Stimulated activated memory B cell treated with anti-CD40 and anti-IgM and Interleukin-4, amounts not matched to agents 10 μg/mL and 1 μg/mL and 100 μg/mL, for 72 hours (primary cell): ENCODE measurements around the gene LIMK2.

Source experiments
- ATAC-seq: fragments of 150-1000 bp; cut with Tn5 transposase; 2 replicates; pipeline ENCODE4 v1.10.0; 2021
- H3K27ac Mint-ChIP-seq: one replicate; pipeline ENCODE4 v1.8.0; 2022; ENCODE audit warnings: mild to moderate bottlenecking, mixed read lengths
- H3K27me3 Mint-ChIP-seq: one replicate; pipeline ENCODE4 v1.8.0; 2022; ENCODE audit warnings: mixed read lengths
- H3K36me3 Mint-ChIP-seq: one replicate; pipeline ENCODE4 v1.8.0; 2022; ENCODE audit warnings: mixed read lengths
- H3K4me1 Mint-ChIP-seq: one replicate; pipeline ENCODE4 v1.8.0; 2022; ENCODE audit warnings: mixed read lengths
- H3K4me3 Mint-ChIP-seq: one replicate; pipeline ENCODE4 v1.8.0; 2022; ENCODE audit warnings: mild to moderate bottlenecking, moderate library complexity, mixed read lengths
- H3K9me3 Mint-ChIP-seq: one replicate; pipeline ENCODE4 v1.8.0; 2022; ENCODE audit warnings: mixed read lengths

The LIMK2 gene

DNA sequence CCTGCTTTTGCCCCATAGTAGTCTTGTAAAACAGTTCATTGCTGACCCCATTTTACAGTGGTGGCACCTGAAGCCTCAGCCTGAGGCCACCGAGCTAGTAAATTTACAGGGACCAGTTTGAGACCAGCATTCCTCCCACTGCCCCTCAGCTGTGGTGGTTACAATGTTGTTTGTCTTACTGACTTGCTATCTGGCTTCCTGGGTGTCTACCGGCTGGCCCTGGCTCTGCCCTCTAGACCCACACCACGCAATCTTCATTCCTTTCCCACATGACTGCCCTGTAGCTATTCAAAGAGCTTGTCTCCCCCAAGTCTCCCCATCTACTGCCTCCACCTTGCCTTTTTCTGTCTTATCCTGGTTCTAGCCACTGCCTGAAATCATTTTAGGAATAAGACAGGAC lies 59.4 kb downstream of the LIMK2 start:
- H3K36me3 Mint-ChIP-seq, result peaks cover 43% of the 10 kb centered on the region
- H3K27me3 Mint-ChIP-seq, result no peaks in the 10 kb centered on the region
- no peaks in the 10 kb centered on the region for H3K9me3 Mint-ChIP-seq
- no peak overlapping the region for H3K4me3 Mint-ChIP-seq
- peak overlapping the region; percentile 48 for H3K27ac Mint-ChIP-seq
- H3K4me1 Mint-ChIP-seq, result no peaks in the 10 kb centered on the region
- ATAC-seq, result no peak

DNA sequence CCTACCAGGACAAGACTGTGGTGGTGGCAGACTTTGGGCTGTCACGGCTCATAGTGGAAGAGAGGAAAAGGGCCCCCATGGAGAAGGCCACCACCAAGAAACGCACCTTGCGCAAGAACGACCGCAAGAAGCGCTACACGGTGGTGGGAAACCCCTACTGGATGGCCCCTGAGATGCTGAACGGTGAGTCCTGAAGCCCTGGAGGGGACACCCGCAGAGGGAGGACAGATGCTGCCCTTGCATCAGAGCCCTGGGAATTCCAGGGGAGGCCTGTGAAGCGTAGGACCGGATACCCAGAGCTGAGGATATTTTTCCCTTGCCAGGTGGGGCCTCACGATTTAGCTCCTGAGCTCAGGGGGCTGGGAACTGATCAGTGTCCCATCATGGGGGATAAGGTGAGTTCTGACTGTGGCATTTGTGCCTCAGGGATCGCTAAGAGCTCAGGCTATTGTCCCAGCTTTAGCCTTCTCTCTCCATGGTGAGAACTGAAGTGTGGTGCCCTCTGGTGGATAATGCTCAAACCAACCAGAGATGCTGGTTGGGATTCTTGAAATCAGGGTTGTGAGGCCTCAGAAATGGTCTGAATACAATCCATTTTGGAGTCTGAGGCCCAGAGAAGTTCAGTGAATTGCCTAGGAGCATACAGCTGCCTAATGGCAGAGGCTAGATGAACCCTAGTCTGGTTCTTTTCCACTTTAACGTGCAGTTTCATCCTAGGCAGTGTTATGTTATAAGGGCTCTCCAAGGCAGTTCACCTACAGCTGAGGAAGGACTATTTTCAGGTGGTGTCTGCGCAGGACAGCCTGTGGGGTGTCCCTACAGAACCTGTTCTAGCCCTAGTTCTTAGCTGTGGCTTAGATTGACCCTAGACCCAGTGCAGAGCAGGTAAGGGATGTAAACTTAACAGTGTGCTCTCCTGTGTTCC lies 60.7 kb downstream of the LIMK2 start:
- H3K4me1 Mint-ChIP-seq, result no peaks in the 10 kb centered on the region
- no peak overlapping the region for H3K27ac Mint-ChIP-seq
- H3K9me3 Mint-ChIP-seq, result no peaks in the 10 kb centered on the region
- ATAC-seq, result peak; percentile 61
- no peaks in the 10 kb centered on the region for H3K27me3 Mint-ChIP-seq
- H3K4me3 Mint-ChIP-seq, result no peak overlapping the region
- H3K36me3 Mint-ChIP-seq, result peaks cover 36% of the 10 kb centered on the region

DNA sequence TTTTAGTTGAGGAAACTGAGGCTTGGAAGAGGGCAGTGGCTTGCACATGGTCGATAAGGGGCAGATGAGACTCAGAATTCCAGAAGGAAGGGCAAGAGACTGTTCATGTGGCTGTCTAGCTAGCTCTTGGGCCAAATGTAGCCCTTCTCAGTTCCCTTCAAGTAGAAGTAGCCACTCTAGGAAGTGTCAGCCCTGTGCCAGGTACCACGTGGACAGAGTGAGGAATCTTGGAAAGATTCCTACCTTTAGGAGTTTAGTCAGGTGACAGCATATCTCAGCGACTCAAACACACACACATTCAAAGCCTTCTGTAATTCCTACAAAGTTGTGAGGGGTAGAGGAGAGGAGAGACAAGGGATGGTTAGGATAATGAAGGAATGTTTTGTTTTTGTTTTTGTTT lies 61.9 kb downstream of the LIMK2 start:
- ATAC-seq, result no peak
- Mint-ChIP-seq H3K36me3 (peaks cover 24% of the 10 kb centered on the region), H3K4me1 (no peaks in the 10 kb centered on the region), H3K4me3 (no peak overlapping the region), H3K9me3 (no peaks in the 10 kb centered on the region), H3K27me3 (no peaks in the 10 kb centered on the region), H3K27ac (no peak overlapping the region)

GRCh38 chr22:31275018-31275417 lies 62.9 kb downstream of the LIMK2 start:
- Mint-ChIP-seq H3K4me3 (no peak overlapping the region), H3K27me3 (no peaks in the 10 kb centered on the region), H3K4me1 (no peaks in the 10 kb centered on the region), H3K27ac (no peak overlapping the region), H3K9me3 (no peaks in the 10 kb centered on the region), H3K36me3 (peaks cover 17% of the 10 kb centered on the region)
- no peak for ATAC-seq

- Mint-ChIP-seq H3K27ac (no peak overlapping the region), H3K36me3 (peaks cover 12% of the 10 kb centered on the region), H3K4me3 (no peak overlapping the region), H3K4me1 (no peaks in the 10 kb centered on the region), H3K27me3 (no peaks in the 10 kb centered on the region), H3K9me3 (no peaks in the 10 kb centered on the region)
- no peak for ATAC-seq
Measured at GRCh38 chr22:31275576-31275975, 63.5 kb downstream of the LIMK2 start.

DNA sequence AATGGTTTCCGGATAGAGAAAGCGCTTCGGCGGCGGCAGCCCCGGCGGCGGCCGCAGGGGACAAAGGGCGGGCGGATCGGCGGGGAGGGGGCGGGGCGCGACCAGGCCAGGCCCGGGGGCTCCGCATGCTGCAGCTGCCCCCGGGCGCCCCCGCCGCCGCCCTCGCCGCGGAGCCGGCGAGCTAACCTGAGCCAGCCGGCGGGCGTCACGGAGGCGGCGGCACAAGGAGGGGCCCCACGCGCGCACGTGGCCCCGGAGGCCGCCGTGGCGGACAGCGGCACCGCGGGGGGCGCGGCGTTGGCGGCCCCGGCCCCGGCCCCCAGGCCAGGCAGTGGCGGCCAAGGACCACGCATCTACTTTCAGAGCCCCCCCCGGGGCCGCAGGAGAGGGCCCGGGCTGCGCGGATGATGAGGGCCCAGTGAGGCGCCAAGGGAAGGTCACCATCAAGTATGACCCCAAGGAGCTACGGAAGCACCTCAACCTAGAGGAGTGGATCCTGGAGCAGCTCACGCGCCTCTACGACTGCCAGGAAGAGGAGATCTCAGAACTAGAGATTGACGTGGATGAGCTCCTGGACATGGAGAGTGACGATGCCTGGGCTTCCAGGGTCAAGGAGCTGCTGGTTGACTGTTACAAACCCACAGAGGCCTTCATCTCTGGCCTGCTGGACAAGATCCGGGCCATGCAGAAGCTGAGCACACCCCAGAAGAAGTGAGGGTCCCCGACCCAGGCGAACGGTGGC lies 64.5 kb downstream of the LIMK2 start:
- Mint-ChIP-seq H3K27ac (no peak overlapping the region), H3K4me3 (no peak overlapping the region), H3K4me1 (no peaks in the 10 kb centered on the region), H3K36me3 (peaks cover 12% of the 10 kb centered on the region), H3K27me3 (no peaks in the 10 kb centered on the region), H3K9me3 (no peaks in the 10 kb centered on the region)
- peak; percentile 59 for ATAC-seq

DNA sequence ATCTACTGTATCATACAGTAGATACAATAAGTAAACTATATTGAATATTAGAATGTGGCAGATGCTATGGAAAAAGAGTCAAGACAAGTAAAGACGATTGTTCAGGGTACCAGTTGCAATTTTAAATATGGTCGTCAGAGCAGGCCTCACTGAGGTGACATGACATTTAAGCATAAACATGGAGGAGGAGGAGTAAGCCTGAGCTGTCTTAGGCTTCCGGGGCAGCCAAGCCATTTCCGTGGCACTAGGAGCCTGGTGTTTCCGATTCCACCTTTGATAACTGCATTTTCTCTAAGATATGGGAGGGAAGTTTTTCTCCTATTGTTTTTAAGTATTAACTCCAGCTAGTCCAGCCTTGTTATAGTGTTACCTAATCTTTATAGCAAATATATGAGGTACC lies 65.6 kb downstream of the LIMK2 start:
- ATAC-seq, result no peak
- H3K27ac Mint-ChIP-seq, result no peak overlapping the region
- no peaks in the 10 kb centered on the region for H3K4me1 Mint-ChIP-seq
- H3K9me3 Mint-ChIP-seq, result no peaks in the 10 kb centered on the region
- no peak overlapping the region for H3K4me3 Mint-ChIP-seq
- no peaks in the 10 kb centered on the region for H3K27me3 Mint-ChIP-seq
- peaks cover 18% of the 10 kb centered on the region for H3K36me3 Mint-ChIP-seq

DNA sequence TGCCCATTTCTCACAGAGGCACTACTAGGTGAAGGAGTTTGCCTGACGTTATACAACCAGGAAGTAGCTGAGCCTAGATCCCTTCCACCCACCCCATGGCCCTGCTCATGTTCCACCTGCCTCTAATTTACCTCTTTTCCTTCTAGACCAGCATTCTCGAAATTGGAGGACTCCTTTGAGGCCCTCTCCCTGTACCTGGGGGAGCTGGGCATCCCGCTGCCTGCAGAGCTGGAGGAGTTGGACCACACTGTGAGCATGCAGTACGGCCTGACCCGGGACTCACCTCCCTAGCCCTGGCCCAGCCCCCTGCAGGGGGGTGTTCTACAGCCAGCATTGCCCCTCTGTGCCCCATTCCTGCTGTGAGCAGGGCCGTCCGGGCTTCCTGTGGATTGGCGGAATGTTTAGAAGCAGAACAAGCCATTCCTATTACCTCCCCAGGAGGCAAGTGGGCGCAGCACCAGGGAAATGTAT lies 66.1 kb downstream of the LIMK2 start:
- Mint-ChIP-seq H3K4me3 (no peak overlapping the region), H3K27ac (peak overlapping the region; percentile 8), H3K36me3 (peaks cover 22% of the 10 kb centered on the region), H3K9me3 (no peaks in the 10 kb centered on the region), H3K4me1 (no peaks in the 10 kb centered on the region), H3K27me3 (no peaks in the 10 kb centered on the region)
- ATAC-seq, result no peak

GRCh38 chr22:31278626-31279326 lies 66.7 kb downstream of the LIMK2 start:
- Mint-ChIP-seq H3K4me3 (no peak overlapping the region), H3K36me3 (peaks cover 24% of the 10 kb centered on the region), H3K27ac (peak overlapping the region; percentile 8), H3K27me3 (no peaks in the 10 kb centered on the region), H3K9me3 (no peaks in the 10 kb centered on the region), H3K4me1 (no peaks in the 10 kb centered on the region)
- ATAC-seq, result no peak

- Mint-ChIP-seq H3K4me1 (no peaks in the 10 kb centered on the region), H3K27me3 (no peaks in the 10 kb centered on the region), H3K9me3 (no peaks in the 10 kb centered on the region), H3K36me3 (peaks cover 19% of the 10 kb centered on the region), H3K4me3 (no peak overlapping the region), H3K27ac (peak overlapping the region; percentile 8)
- no peak for ATAC-seq
Measured at GRCh38 chr22:31279327-31279669, 67.2 kb downstream of the LIMK2 start.

DNA sequence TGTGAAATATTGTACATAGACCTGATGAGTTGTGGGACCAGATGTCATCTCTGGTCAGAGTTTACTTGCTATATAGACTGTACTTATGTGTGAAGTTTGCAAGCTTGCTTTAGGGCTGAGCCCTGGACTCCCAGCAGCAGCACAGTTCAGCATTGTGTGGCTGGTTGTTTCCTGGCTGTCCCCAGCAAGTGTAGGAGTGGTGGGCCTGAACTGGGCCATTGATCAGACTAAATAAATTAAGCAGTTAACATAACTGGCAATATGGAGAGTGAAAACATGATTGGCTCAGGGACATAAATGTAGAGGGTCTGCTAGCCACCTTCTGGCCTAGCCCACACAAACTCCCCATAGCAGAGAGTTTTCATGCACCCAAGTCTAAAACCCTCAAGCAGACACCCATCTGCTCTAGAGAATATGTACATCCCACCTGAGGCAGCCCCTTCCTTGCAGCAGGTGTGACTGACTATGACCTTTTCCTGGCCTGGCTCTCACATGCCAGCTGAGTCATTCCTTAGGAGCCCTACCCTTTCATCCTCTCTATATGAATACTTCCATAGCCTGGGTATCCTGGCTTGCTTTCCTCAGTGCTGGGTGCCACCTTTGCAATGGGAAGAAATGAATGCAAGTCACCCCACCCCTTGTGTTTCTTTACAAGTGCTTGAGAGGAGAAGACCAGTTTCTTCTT lies 67.9 kb downstream of the LIMK2 start:
- Mint-ChIP-seq H3K4me1 (no peaks in the 10 kb centered on the region), H3K27ac (peak overlapping the region; percentile 8), H3K9me3 (no peaks in the 10 kb centered on the region), H3K36me3 (peaks cover 17% of the 10 kb centered on the region), H3K27me3 (no peaks in the 10 kb centered on the region), H3K4me3 (no peak overlapping the region)
- no peak for ATAC-seq

DNA sequence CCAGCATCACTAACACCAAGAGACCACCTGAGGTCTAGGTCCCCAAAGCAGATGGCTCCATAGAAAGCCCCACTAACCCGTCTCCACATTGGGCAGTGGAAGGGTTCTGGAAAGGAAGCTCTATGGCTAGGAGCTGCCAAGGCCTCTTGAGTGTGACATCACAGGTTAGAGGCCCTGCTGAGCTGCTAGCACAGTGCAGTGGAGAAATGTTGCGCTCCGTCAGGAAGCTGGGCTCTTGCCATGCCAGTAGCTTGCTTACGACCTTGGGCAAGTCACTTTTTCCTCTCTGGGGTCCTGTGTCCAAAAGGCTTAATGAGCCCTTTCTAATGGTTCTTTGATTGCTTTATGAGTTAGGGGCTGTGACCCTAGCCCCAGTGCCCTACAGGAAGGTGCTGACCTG lies 69.6 kb downstream of the LIMK2 start:
- Mint-ChIP-seq H3K4me1 (peaks cover 18% of the 10 kb centered on the region), H3K27me3 (no peaks in the 10 kb centered on the region), H3K9me3 (no peaks in the 10 kb centered on the region), H3K36me3 (peaks cover 18% of the 10 kb centered on the region), H3K27ac (no peak overlapping the region), H3K4me3 (no peak overlapping the region)
- no peak for ATAC-seq

DNA sequence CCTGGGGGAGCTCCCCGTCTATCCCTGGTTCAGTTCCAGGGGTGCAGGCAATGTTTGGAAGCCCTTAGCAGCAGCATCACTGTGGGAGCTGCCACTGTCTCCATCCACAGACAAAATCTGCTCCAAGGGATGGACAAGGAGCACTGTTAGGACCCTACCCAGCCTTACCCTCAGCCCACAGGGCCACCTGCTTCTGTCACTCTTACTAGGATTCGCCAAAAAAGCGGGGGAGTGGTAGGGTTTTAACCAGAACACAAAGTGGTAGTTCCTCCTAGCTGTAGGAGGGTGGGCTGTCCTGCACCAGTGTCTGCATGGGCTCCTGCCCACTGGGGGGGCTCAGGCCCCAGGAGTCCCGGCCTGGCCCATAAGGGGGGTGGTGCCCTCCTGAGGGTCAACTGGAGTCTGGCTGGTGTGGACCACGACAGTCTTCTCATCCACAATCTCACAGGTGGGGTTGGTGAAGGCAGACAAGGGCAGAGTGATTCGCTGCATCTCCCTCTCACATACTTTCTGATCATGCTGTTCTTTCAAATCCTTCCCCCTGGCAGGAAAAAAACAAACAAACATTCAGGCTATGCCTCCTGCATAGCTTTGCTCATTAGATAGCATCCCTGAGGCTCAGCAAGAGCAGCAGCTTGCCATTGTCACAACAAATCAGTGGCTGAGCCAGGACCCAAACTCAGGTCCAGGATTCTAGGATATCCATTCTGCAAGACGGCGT lies 70.8 kb downstream of the LIMK2 start:
- Mint-ChIP-seq H3K27ac (no peak overlapping the region), H3K36me3 (peaks cover 22% of the 10 kb centered on the region), H3K9me3 (no peaks in the 10 kb centered on the region), H3K4me3 (no peak overlapping the region), H3K27me3 (no peaks in the 10 kb centered on the region), H3K4me1 (peaks cover 29% of the 10 kb centered on the region)
- no peak for ATAC-seq

- ATAC-seq, result no peak
- Mint-ChIP-seq H3K4me3 (no peak overlapping the region), H3K4me1 (peaks cover 44% of the 10 kb centered on the region), H3K27ac (peak overlapping the region; percentile 100), H3K36me3 (peaks cover 31% of the 10 kb centered on the region), H3K9me3 (no peaks in the 10 kb centered on the region), H3K27me3 (no peaks in the 10 kb centered on the region)
Measured at GRCh38 chr22:31284281-31285155, 72.4 kb downstream of the LIMK2 start.
